Muscle of leg (tissue), 16 donors: ENCODE data around the gene ITIH4. TPM values are rescaled to one million over a fixed set of nuclear protein-coding genes. Genes with fewer than 3 reads are reported as not detected.

Experiments
- DNase-seq: peaks from one replicate; pipeline ENCODE4 v3.0.0; 2013
- H3K27ac ChIP-seq: one replicate; pipeline ENCODE4 v1.5.1; 2013; ENCODE audit warnings: mild to moderate bottlenecking, low read length, control low read depth
- H3K27me3 ChIP-seq: one replicate; pipeline ENCODE4 v1.6.1; 2013; ENCODE audit warnings: low read length; ENCODE audit not compliant: control insufficient read depth, insufficient read depth
- H3K36me3 ChIP-seq: one replicate; pipeline ENCODE4 v1.6.1; 2013; ENCODE audit warnings: low read length; ENCODE audit not compliant: control insufficient read depth, insufficient read depth
- H3K4me1 ChIP-seq: one replicate; pipeline ENCODE4 v1.6.1; 2013; ENCODE audit warnings: low read length; ENCODE audit not compliant: control insufficient read depth, insufficient read depth
- H3K4me3 ChIP-seq: one replicate; pipeline ENCODE4 v1.5.1; 2013; ENCODE audit warnings: low read length, control low read depth
- H3K9me3 ChIP-seq: replicated peaks from 2 replicates; pipeline ENCODE4 v1.6.1; 2013; ENCODE audit warnings: low read depth, low read length; ENCODE audit not compliant: control insufficient read depth
- WGBS: methylation state at CpG from one replicate; pipeline ENCODE4 v1.1.5; 2013; ENCODE audit warnings: missing lambda C conversion rate; ENCODE audit not compliant: insufficient coverage; 5-methylcytosine and 5-hydroxymethylcytosine counted together
- long read RNA-seq, 11 donors: transcript quantifications; one replicate each; lab custom pipeline, GENCODE V29; 2026
- polyA plus RNA-seq, 8 donors: library from polyadenylated mRNA; unstranded; fragments of 120-200 nt; gene quantifications; one replicate each; pipeline versions ENCODE4 v1.2.1 to v1.2.3, GENCODE V29; 2013; ENCODE audit warnings: inconsistent platforms in 1 of 8, low replicate concordance in 1 of 8; ENCODE audit not compliant: insufficient read length in 8 of 8, insufficient read depth in 1 of 8
- total RNA-seq: library from RNA; stranded (reverse); fragments of 120-200 nt; gene quantifications from one replicate; pipeline ENCODE4 v1.2.4, GENCODE V29; 2013

The ITIH4 gene
- total RNA-seq (17.7 TPM), polyA plus RNA-seq (10 to 100 TPM in 7 of 8 donors, 1 to 10 TPM in 1; 7.9 to 37.5 (median 22.3) TPM)
- long read RNA-seq, donor 1 = 0 reads
- long read RNA-seq, donor 2 = 0 reads
- long read RNA-seq, donor 3, partial matches to known transcripts = 0 of 3 reads
- long read RNA-seq, donor 3, other reads (novel, unspliced or antisense) = 0 of 3 reads
- long read RNA-seq, donor 4 = 0 reads
- long read RNA-seq, donor 5, partial matches to known transcripts = 0 of 1 reads
- long read RNA-seq, donor 5, other reads (novel, unspliced or antisense) = 0 of 1 reads
- long read RNA-seq, donor 6, partial matches to known transcripts = 6 of 6 reads
- long read RNA-seq, donor 6, other reads (novel, unspliced or antisense) = 0 of 6 reads
- long read RNA-seq, donor 7, partial matches to known transcripts = 0 of 1 reads
- long read RNA-seq, donor 7, other reads (novel, unspliced or antisense) = 0 of 1 reads
- long read RNA-seq, donor 8 = 0 reads
- long read RNA-seq, donor 9, partial matches to known transcripts = 0 of 1 reads
- long read RNA-seq, donor 9, other reads (novel, unspliced or antisense) = 0 of 1 reads
- long read RNA-seq, donor 10, partial matches to known transcripts = 0 of 1 reads
- long read RNA-seq, donor 10, other reads (novel, unspliced or antisense) = 0 of 1 reads
- long read RNA-seq, donor 11, partial matches to known transcripts = 7 of 7 reads
- long read RNA-seq, donor 11, other reads (novel, unspliced or antisense) = 0 of 7 reads

DNA sequence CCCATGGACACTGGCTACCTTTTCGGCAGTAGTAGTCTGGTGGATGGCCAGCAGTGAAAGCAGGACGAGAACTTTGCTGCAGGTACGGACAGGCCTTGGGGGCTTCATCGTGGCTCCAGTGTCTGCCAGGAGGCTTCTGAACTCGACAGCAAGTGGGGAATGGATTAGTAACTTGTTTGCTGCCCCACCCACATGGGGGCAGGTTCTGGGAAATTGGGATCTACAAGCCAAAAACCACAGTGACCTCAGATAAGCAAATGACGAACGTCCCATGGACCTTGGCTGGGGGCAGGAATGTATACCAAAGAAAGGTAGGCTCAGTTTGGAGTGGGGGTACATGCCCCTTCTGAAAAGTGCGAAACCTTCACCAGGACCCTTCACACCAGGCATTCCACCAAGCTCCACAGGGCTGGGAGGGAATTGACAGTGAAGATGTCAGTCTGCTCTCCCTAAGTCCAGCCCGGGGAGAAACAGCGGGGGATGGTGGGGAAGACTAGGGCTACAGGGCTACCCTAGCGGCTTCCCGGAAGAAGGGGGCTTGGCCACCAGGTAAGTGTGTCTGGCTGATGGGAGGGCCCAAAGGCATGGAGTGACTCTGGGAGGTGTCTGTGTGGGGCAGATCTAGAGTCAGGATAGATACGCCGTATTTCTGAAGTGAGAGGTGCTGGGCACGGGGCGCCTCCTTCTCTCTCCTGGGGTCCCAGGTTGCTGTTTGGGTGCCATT lies at the start of gene ITIH4:
Gene ITIH4 (minus strand): TSS at position 138 of the 724 bp plus-strand sequence. CDS start 30 bp downstream, at position 108.
- Histone ChIP-seq H3K4me3 (no peak within 1 kb of the TSS), H3K4me1 (peaks cover 50% of the 10 kb centered on the region), H3K27ac (peak within 1 kb of the TSS; percentile 25), H3K36me3 (peaks cover 16% of the 10 kb centered on the region), H3K27me3 (no peaks in the 10 kb centered on the region), H3K9me3 (no peaks in the 10 kb centered on the region)
- WGBS = 77% methylated on average over 8 of the region's 16 CpGs
- DNase-seq = no peak

DNA sequence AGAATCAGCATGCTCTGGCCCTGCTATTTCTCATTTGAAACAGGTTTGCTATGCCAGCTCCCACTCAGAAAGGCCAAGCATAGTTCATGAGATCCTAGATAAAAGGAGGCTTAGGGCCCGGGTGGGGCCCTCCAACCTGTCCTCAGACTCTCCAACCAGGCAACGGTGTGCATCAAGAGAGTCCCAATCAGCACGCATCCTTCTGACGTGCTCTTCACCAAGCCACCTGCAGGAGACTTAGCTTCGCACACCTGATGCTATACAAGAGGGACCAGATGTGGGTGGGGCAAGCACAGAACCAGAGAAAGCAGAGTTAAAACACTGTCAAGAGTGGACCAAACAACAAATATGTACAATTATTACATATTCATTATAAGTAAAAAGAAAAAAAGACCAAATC lies 49.6 kb upstream of the ITIH4 start:
- Histone ChIP-seq H3K27ac (no peak overlapping the region), H3K27me3 (no peaks in the 10 kb centered on the region), H3K4me1 (no peaks in the 10 kb centered on the region), H3K4me3 (no peak overlapping the region), H3K36me3 (peaks cover 3% of the 10 kb centered on the region), H3K9me3 (no peaks in the 10 kb centered on the region)
- no peak for DNase-seq
- WGBS = 75% methylated on average over 1 of the region's 5 CpGs

DNA sequence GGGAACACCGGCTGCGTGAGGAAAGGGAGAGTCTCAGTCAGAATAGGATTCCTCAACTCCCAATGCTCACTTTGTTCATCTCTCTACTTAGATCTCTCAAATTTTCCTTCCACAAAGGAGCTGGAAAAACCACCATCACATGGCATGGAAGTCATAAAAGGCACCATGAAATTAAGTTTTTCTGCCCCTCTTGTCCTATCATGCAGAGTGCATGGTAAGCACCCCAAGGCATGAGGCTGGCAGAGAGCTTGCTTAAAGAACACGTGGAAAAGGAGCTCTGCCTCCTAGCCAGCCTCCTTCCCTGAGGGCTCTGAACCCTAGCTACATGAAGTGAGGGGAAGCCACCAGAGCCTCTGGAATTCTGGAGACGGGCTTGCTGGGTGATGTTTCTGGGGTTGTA lies 49.1 kb upstream of the ITIH4 start:
- WGBS = no CpG with 5 or more reads among the region's 4 CpGs
- no peak for DNase-seq
- peaks cover 3% of the 10 kb centered on the region for H3K36me3 ChIP-seq
- H3K4me3 ChIP-seq = no peak overlapping the region
- H3K9me3 ChIP-seq = no peaks in the 10 kb centered on the region
- no peak overlapping the region for H3K27ac ChIP-seq
- H3K27me3 ChIP-seq = no peaks in the 10 kb centered on the region
- H3K4me1 ChIP-seq = no peaks in the 10 kb centered on the region

DNA sequence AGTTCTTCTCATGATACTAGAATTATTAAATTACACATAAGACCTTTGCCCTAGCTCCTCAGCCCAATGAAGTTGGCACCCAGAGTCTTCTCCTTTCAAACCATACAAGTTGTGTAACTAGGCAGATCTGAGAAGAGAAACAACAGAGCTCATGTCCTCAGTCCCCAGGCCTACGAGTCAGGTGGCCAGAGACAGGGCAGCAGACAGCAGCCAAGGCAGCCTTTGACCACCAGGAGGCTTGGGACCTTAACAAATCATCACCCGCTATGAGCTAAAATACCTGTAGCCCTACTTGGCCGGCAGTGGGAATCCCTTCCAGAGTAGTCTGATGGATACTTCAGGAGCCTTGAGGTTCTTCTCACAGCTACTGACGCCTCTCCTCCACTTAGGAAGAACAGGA lies 48.6 kb upstream of the ITIH4 start:
- no peaks in the 10 kb centered on the region for H3K27me3 ChIP-seq
- no peak overlapping the region for H3K27ac ChIP-seq
- 87% methylated on average over 3 of the region's 4 CpGs for WGBS
- no peaks in the 10 kb centered on the region for H3K4me1 ChIP-seq
- no peak for DNase-seq
- H3K36me3 ChIP-seq = peaks cover 3% of the 10 kb centered on the region
- no peak overlapping the region for H3K4me3 ChIP-seq
- no peaks in the 10 kb centered on the region for H3K9me3 ChIP-seq

DNA sequence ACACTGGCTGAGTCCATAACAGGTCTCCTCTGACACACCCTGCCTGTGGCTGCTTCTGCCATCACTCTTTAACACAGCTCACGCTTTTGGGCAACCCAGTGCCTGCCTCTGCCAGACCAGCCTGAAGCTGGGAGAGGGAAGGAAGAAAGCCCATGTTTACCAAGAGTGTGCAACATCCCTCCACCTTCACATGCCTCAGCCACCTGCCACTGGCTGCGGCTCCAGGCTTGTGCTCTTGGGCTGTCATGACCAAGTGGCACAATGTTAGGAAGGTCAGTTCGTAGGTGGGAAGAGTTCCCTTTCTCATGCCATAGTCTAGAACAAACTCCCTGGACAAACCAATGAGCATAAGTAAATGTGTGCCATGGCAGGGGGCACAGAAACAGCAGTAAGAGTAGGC lies 46.6 kb upstream of the ITIH4 start:
- H3K36me3 ChIP-seq = peaks cover 3% of the 10 kb centered on the region
- no peak for DNase-seq
- H3K27me3 ChIP-seq = no peaks in the 10 kb centered on the region
- no peaks in the 10 kb centered on the region for H3K9me3 ChIP-seq
- H3K27ac ChIP-seq = no peak overlapping the region
- WGBS = 80% methylated on average over 1 of the region's 3 CpGs
- H3K4me3 ChIP-seq = no peak overlapping the region
- H3K4me1 ChIP-seq = no peaks in the 10 kb centered on the region

DNA sequence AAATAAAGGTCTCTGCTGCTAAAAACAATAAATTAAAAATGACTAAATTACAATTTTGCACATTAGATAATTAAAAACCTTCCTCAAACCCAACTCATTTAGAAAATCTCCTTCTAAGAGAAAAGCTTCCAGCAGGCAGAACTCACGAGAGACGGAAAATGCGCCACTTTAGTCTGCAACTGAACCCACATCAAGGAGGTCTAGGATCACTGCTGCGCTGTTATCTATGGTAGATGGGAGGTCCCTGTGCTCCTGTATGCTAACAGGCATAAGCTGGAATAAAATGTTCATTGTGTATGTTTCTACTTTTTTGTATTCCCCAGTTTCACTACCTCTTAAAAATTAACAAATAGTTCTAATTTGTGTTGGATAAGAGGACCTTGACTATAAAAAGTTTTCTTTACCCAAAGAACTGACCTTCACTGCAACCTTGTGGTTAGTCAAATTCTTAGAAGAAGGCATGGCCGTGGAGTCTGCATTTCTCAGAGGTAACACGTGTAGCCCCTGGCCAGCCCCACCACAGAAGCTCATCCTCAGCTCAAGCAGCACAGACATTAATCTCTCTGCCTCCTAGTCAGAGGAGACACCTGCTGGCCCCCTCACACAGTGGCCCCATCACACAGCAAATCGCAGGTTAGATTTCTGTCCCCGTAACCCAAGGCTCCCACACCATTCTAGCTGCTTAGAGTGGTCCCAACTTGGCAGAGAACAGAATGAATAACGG lies 44.6 kb upstream of the ITIH4 start:
- Histone ChIP-seq H3K36me3 (peaks cover 3% of the 10 kb centered on the region), H3K27ac (no peak overlapping the region), H3K27me3 (no peaks in the 10 kb centered on the region), H3K4me3 (no peak overlapping the region), H3K9me3 (no peaks in the 10 kb centered on the region), H3K4me1 (no peaks in the 10 kb centered on the region)
- DNase-seq = no peak
- WGBS = 60% methylated on average over 1 of the region's 9 CpGs

DNA sequence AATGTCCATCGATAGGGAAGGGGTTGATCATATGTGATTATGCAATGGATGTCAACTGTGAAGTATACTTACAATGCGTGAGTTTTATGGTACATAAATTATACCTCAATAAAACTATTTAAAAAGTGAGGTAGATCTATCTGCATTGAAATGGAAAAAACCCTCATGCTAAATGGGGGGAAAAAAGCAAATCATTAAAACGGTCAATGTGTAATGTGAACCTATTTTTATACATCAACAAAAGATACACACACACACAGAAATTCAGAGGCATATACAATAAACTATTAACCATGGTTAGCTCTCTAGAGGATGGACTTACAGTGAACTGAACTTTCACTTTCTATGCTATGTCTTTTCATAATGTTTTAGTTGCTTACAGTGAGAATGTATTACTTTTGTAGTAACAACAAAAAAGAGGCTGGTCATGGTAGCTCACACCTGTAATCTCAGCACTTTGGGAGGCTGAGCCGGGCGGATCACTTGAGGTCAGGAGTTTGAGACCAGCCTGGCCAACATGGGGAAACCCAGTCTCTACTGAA lies 43.8 kb upstream of the ITIH4 start:
- Histone ChIP-seq H3K4me3 (no peak overlapping the region), H3K27me3 (no peaks in the 10 kb centered on the region)

DNA sequence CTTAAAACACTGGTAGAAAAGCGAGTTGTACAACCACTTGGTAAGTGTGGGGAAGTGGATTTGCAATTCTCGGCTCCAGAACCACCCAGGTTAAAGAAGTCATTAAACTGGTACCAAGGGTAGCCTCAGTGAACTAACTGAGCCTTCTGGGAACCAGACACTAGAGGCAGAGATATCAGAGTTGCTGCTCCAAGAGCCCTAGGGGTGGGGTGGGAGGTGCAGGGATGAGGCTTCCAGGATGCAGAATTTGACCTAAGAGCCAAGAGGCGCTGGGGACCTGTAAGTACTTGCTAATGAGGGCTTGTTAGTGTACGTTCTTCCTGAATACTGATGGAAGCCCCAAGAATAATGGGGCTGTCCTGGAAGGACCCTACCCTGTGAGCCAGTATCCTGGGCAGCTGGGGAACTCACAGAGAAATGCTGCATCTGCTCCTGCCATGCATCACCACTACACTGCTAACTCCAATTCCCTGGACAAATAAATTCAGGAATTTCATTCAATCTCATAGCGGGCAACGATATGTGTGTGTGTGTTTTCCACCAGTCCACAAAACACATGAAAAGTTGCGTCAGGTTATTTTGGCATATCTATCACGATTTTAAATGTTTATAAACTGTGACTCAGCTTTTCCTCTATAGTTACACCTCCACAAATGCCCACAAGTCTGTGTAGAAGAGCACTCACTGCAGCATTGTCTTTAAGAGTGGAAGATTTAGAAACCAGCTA lies 43.1 kb upstream of the ITIH4 start:
- Histone ChIP-seq H3K27ac (no peak overlapping the region), H3K9me3 (no peaks in the 10 kb centered on the region), H3K4me3 (no peak overlapping the region), H3K27me3 (no peaks in the 10 kb centered on the region), H3K36me3 (peaks cover 3% of the 10 kb centered on the region), H3K4me1 (no peaks in the 10 kb centered on the region)
- no peak for DNase-seq
- 78% methylated on average over 4 of the region's 8 CpGs for WGBS

More for the DNA sequence above, 43.8 kb upstream of the ITIH4 start:
- DNase-seq = no peak
- Histone ChIP-seq H3K27ac (no peak overlapping the region), H3K36me3 (peaks cover 3% of the 10 kb centered on the region), H3K9me3 (no peaks in the 10 kb centered on the region), H3K4me1 (no peaks in the 10 kb centered on the region)
- 90% methylated on average over 2 of the region's 5 CpGs for WGBS

DNA sequence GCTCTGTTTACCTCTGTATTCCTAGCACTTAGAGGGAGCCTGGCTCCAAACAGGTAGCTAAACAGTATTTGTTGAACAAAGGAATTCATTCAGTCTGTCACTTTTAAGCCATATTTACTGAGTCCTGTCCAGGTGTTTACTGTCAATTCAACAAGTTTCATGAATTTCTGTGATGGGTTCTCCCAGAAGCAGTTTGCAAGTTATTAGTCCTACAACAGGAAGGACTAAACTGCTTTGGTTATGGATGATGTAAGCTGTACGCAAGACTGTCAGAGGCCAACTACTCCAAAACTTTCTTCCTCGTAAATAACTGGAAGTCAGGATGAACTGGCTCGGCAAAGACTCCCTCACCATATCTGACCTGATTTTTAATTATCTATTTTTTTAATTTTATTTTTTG lies 41.8 kb upstream of the ITIH4 start:
- Histone ChIP-seq H3K9me3 (no peaks in the 10 kb centered on the region), H3K4me1 (no peaks in the 10 kb centered on the region), H3K4me3 (no peak overlapping the region), H3K27ac (no peak overlapping the region), H3K27me3 (no peaks in the 10 kb centered on the region), H3K36me3 (no peaks in the 10 kb centered on the region)
- DNase-seq = no peak
- WGBS = no CpG with 5 or more reads among the region's 3 CpGs
